H1 (cell line): ENCODE data around the gene ERVMER34-1. TPM values are rescaled to one million over a fixed set of nuclear protein-coding genes. Genes with fewer than 3 reads are reported as not detected.

Experiments used
- CTCF ChIA-PET: fragments of 300-600 bp; sonication (Branson Sonifier 250); formaldehyde crosslinking; loops from one replicate; lab custom pipeline; 2021; ENCODE audit not compliant: partially characterized antibody; lab: Charles Lee
- POLR2A ChIA-PET: fragments of 300-600 bp; sonication (Branson Sonifier 250); formaldehyde crosslinking; loops from one replicate; lab custom pipeline; 2021; ENCODE audit warnings: inconsistent platforms; ENCODE audit not compliant: partially characterized antibody; lab: Charles Lee
- DNase-seq, 2 experiments: peaks; one replicate each; pipeline versions ENCODE4 v3.0.0 to v3.0.0-alpha.2; 2010 to 2022; ENCODE audit warnings: low spot score in 2 of 2, low read depth in 1 of 2, mixed read lengths in 1 of 2
- FAIRE-seq: peaks from 2 replicates; lab custom pipeline; 2011; peaks lifted over from hg19 to GRCh38; lab: Jason Lieb, UNC
- H2AFZ ChIP-seq: 2 replicates; pipeline ENCODE4 v1.8.1; 2012; ENCODE audit warnings: low read length, inconsistent platforms
- H2AK5ac ChIP-seq: 2 replicates; pipeline ENCODE4 v1.6.1; 2013; ENCODE audit warnings: low read depth, low read length
- H2BK120ac ChIP-seq: replicated peaks from 2 replicates; pipeline ENCODE3; 2013; ENCODE audit warnings: low read depth, low read length, inconsistent platforms
- H2BK12ac ChIP-seq: 2 replicates; pipeline ENCODE4 v1.6.1; 2013; ENCODE audit warnings: low read depth, low read length
- H2BK15ac ChIP-seq: 2 replicates; pipeline ENCODE4 v1.6.1; 2013; ENCODE audit warnings: low read length
- H2BK20ac ChIP-seq: 2 replicates; pipeline ENCODE4 v1.6.1; 2013; ENCODE audit warnings: low read length
- H2BK5ac ChIP-seq: 2 replicates; pipeline ENCODE4 v1.6.1; 2013; ENCODE audit warnings: low read depth, low read length
- H3K14ac ChIP-seq: 2 replicates; pipeline ENCODE4 v1.6.1; 2013; ENCODE audit warnings: inconsistent platforms; ENCODE audit not compliant: insufficient read length
- H3K18ac ChIP-seq: 2 replicates; pipeline ENCODE4 v1.6.1; 2013; ENCODE audit warnings: low read length; ENCODE audit errors: extremely low read depth
- H3K23ac ChIP-seq: 2 replicates; pipeline ENCODE4 v1.6.1; 2013; ENCODE audit warnings: inconsistent platforms; ENCODE audit not compliant: insufficient read length
- H3K23me2 ChIP-seq: 2 replicates; pipeline ENCODE4 v1.6.1; 2013; ENCODE audit warnings: low read depth, low read length
- H3K27ac ChIP-seq: 2 replicates; pipeline ENCODE4 v1.6.1; 2011; ENCODE audit warnings: low read depth, low read length, inconsistent platforms
- H3K27me3 ChIP-seq, 4 experiments: replicated peaks in 1 of 4; 1 replicate in 1 of 4; 2 replicates in 3 of 4; pipeline versions ENCODE4 v1.6.1 to v1.8.1; 2011 to 2013; ENCODE audit warnings: low read length in 3 of 4, mild to moderate bottlenecking in 3 of 4, inconsistent platforms in 2 of 4, mixed read lengths in 2 of 4, moderate library complexity in 1 of 4; ENCODE audit not compliant: control insufficient read depth in 3 of 4, insufficient read depth in 3 of 4; ENCODE audit errors: extremely low read depth in 1 of 4
- H3K36me3 ChIP-seq, 4 experiments: 2 replicates each; pipeline versions ENCODE4 v1.6.1 to v1.8.1; 2011 to 2013; ENCODE audit warnings: mild to moderate bottlenecking in 4 of 4, low read length in 3 of 4, moderate library complexity in 2 of 4, control low read depth in 1 of 4, inconsistent platforms in 1 of 4; ENCODE audit not compliant: insufficient read depth in 4 of 4, control insufficient read depth in 2 of 4
- H3K4ac ChIP-seq: replicated peaks from 2 replicates; pipeline ENCODE3; 2013; ENCODE audit warnings: low read length, low read depth, mixed read lengths, inconsistent platforms; ENCODE audit not compliant: insufficient read length
- H3K4me1 ChIP-seq, 4 experiments: replicated peaks in 1 of 4; 1 replicate in 1 of 4; 2 replicates in 3 of 4; pipeline versions ENCODE4 v1.6.1 to v1.8.1; 2011 to 2013; ENCODE audit warnings: low read length in 3 of 4, inconsistent platforms in 2 of 4, mixed read lengths in 1 of 4; ENCODE audit not compliant: insufficient read depth in 4 of 4, control insufficient read depth in 3 of 4
- H3K4me2 ChIP-seq, 2 experiments: 2 replicates each; pipeline versions ENCODE4 v1.6.1 to v1.8.1; 2011 to 2013; ENCODE audit warnings: low read depth in 2 of 2, low read length in 2 of 2, control low read depth in 1 of 2, inconsistent platforms in 1 of 2, mild to moderate bottlenecking in 1 of 2; ENCODE audit not compliant: insufficient read depth in 1 of 2
- H3K4me3 ChIP-seq, 4 experiments: fragments of 200-600, 300-600 bp in 1 of 4; sonication (generic), shearing (Covaris generic), sonication (Bioruptor Twin) in 1 of 4; 2 replicates each; pipeline versions ENCODE4 v1.5.1 to v1.8.1; 2011 to 2016; ENCODE audit warnings: low read length in 4 of 4, low read depth in 3 of 4, control low read depth in 2 of 4, inconsistent platforms in 2 of 4, mild to moderate bottlenecking in 2 of 4, mixed read lengths in 1 of 4, moderate library complexity in 1 of 4; ENCODE audit not compliant: insufficient read depth in 2 of 4; ENCODE audit errors: extremely low read depth in 1 of 4
- H3K56ac ChIP-seq: replicated peaks from 2 replicates; pipeline ENCODE3; 2013; ENCODE audit warnings: low read depth, mild to moderate bottlenecking, mixed read lengths, low read length, inconsistent platforms; ENCODE audit not compliant: insufficient read length
- H3K79me1 ChIP-seq: 2 replicates; pipeline ENCODE4 v1.6.1; 2013; ENCODE audit warnings: low read depth, low read length, control low read depth
- H3K79me2 ChIP-seq, 2 experiments: 2 replicates each; pipeline versions ENCODE4 v1.6.1 to v1.8.1; 2012 to 2013; ENCODE audit warnings: low read length in 2 of 2, mild to moderate bottlenecking in 2 of 2, inconsistent platforms in 1 of 2; ENCODE audit not compliant: insufficient read depth in 2 of 2, control insufficient read depth in 1 of 2
- H3K9ac ChIP-seq, 4 experiments: replicated peaks in 1 of 4; 1 replicate in 1 of 4; 2 replicates in 3 of 4; pipeline versions ENCODE4 v1.6.1 to v1.8.1; 2011 to 2013; ENCODE audit warnings: low read depth in 3 of 4, low read length in 3 of 4, control low read depth in 2 of 4, mild to moderate bottlenecking in 2 of 4, moderate library complexity in 2 of 4, inconsistent platforms in 1 of 4; ENCODE audit errors: extremely low read depth in 1 of 4
- H3K9me3 ChIP-seq, 2 experiments: 2 replicates each; pipeline versions ENCODE4 v1.6.1 to v1.8.1; 2012 to 2013; ENCODE audit warnings: mild to moderate bottlenecking in 2 of 2, moderate library complexity in 2 of 2, control low read depth in 1 of 2, inconsistent platforms in 1 of 2, low read depth in 1 of 2, low read length in 1 of 2, mixed read lengths in 1 of 2; ENCODE audit not compliant: insufficient read depth in 2 of 2
- H4K20me1 ChIP-seq, 2 experiments: replicated peaks in 1 of 2; 2 replicates each; pipeline versions ENCODE3 to v1.8.1; 2011 to 2013; ENCODE audit warnings: inconsistent platforms in 2 of 2, low read length in 2 of 2, mild to moderate bottlenecking in 1 of 2; ENCODE audit not compliant: insufficient read depth in 2 of 2, control insufficient read depth in 1 of 2
- H4K5ac ChIP-seq: 2 replicates; pipeline ENCODE4 v1.6.1; 2013; ENCODE audit warnings: low read length, low read depth, mixed read lengths, inconsistent platforms; ENCODE audit not compliant: insufficient read length
- H4K8ac ChIP-seq: 2 replicates; pipeline ENCODE4 v1.8.0; 2013; ENCODE audit warnings: mild to moderate bottlenecking, moderate library complexity, low read length, inconsistent platforms; ENCODE audit not compliant: insufficient read depth; ENCODE audit errors: extremely low read depth
- H4K91ac ChIP-seq: replicated peaks from 2 replicates; pipeline ENCODE3; 2013; ENCODE audit warnings: low read length, mixed read lengths, inconsistent platforms; ENCODE audit not compliant: insufficient read length
- RNF2 ChIP-seq: fragments of 200-900, 300-1000 bp; sonication (generic); IDR thresholded peaks from 2 replicates; pipeline ENCODE4 v1.7.1; 2016; ENCODE audit warnings: borderline replicate concordance, low read depth, mild to moderate bottlenecking, antibody characterized with exemption, low read length; ENCODE audit not compliant: poor library complexity, severe bottlenecking; ENCODE audit errors: missing control alignments
- polyA plus RNA-seq, 7 experiments: library from polyadenylated mRNA; depleted of rRNA in 3 of 7; stranded (reverse) in 5 of 7; unstranded in 2 of 7; fragments of >200 nt in 5 of 7; fragments of 200-250 nt in 2 of 7; gene quantifications; 1 replicate in 5 of 7; 2 replicates in 1 of 7; 4 replicates in 1 of 7; pipeline versions ENCODE4 v1.2.1 to v1.2.3, GENCODE V29; 2011 to 2013; ENCODE audit warnings: missing spikeins in 2 of 7, mixed read lengths in 2 of 7
- total RNA-seq: library from RNA; stranded (reverse); fragmentation: NEBNext Ultra II Directional; extraction: Animal tissue kit (Norgen Biotek cat#: 25700); gene quantifications from 2 replicates; pipeline ENCODE4 v1.2.1, GENCODE V29; 2021

Gene ERVMER34-1
- total and polyA plus RNA-seq, 2 of the 8 experiments (the other 6 are each of a cell fraction or from before 2014, with no cell fraction given), result 14.2 to 34.3 TPM

DNA sequence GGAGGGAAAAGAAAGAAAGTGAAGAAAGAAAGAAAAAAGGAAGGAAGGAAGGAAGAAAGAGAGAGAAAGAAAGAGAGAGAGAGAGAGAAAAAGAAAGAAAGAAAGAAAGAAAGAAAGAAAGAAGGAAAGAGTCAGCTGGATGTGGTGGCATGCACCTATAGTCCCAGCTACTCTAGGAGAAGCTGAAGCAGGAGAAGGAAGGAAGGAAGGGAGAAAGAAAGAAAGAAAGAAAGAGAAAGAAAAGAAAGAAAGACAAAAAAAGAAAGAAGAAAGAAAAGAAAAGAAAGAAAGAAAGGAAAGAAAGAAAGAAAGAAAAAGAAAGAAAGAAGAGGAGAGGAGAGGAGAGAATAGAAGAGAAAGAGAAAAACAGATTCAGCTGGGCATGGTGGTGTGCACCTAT is 44.3 kb upstream of the ERVMER34-1 start:
- H2BK12ac ChIP-seq, result no peak overlapping the region
- no peak for TF ChIP-seq RNF2
- no peak overlapping the region for H3K27ac ChIP-seq
- no peak overlapping the region for H3K14ac ChIP-seq
- H3K18ac ChIP-seq, result no peak overlapping the region
- H3K27me3 ChIP-seq, result no peaks in the 10 kb centered on the region
- CTCF ChIA-PET, result interaction anchor here (0.6 kb wide), 1 partner anchor 583 kb away, joined by 3 read pairs; no protein-coding TSS in a partner anchor
- FAIRE-seq, result no peak
- H3K4me1 ChIP-seq, result peaks cover 0 to 2% (median 1%) of the 10 kb centered on the region in 4 experiments; a peak in 2 of 7 replicates
- H2BK120ac ChIP-seq, result no peak overlapping the region
- no peak overlapping the region for H3K56ac ChIP-seq
- H3K23ac ChIP-seq, result no peak overlapping the region
- H3K9me3 ChIP-seq, result no peaks in the 10 kb centered on the region
- H4K20me1 ChIP-seq, result no peaks in the 10 kb centered on the region
- no peak overlapping the region for H4K8ac ChIP-seq
- H2BK15ac ChIP-seq, result no peak overlapping the region
- H2BK20ac ChIP-seq, result no peak overlapping the region
- no peak overlapping the region for H4K5ac ChIP-seq
- no peak overlapping the region for H3K9ac ChIP-seq
- no peak overlapping the region for H3K4me2 ChIP-seq
- no peaks in the 10 kb centered on the region for H3K23me2 ChIP-seq
- no peaks in the 10 kb centered on the region for H3K79me2 ChIP-seq
- H2BK5ac ChIP-seq, result no peak overlapping the region
- H3K79me1 ChIP-seq, result no peaks in the 10 kb centered on the region
- H3K36me3 ChIP-seq, result no peaks in the 10 kb centered on the region
- no peak overlapping the region for H3K4me3 ChIP-seq
- H2AFZ ChIP-seq, result no peak overlapping the region
- no peak for DNase-seq
- H4K91ac ChIP-seq, result no peak overlapping the region
- POLR2A ChIA-PET, result no interaction called here
- H3K4ac ChIP-seq, result no peak overlapping the region
- H2AK5ac ChIP-seq, result no peak overlapping the region
